NCI-H128 (cell line): ENCODE measurements around the gene SLC22A17.

Experiments
- DNase-seq: peaks from one replicate; lab custom pipeline; 2025; ENCODE audit not compliant: unreplicated experiment; lab: John Stamatoyannopoulos, UW

SLC22A17 gene

DNA sequence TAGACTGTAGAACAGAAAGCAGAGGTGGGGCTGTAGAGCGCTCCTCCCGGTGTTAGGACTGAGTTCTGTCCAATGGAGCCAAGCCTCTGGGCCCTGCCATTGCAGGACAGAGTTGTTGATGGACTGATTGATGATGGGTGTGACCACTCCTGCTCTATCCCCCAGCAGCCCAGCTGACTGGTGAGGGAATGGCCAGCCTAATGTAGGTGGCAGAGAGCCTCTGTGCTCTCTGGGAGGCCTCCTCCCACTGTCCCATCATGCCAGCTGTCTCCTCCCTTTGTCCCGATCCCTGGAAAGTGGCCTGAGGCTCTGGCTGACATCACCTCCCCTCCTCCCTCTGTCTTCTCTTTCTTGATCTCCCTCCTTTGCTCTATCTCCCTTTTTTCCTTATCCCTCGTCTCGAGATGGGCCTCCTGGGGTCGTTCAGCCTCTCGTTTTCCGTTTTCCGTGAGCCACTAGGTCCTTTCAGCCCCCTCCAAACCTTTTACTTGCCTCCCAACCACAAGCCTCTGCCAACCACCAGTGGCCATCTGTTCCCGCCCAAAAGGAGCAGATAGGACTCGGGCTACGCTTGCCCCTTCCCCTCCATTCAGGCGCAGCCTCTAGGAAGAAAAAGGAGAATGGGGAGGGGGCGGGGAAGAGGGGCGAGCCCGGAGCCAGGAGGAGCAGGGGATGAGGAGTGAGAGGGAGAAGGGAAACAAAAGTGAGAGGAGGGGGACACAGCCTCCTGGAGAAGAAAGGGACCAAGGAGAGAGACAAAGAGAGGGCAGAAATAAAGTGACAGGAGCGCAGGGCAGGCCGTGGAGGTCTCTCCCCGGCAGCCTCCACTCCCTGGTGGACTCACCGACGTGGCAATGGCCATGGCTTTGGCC lies 11.7 kb upstream of the SLC22A17 start:
- DNase-seq, result no peak

DNA sequence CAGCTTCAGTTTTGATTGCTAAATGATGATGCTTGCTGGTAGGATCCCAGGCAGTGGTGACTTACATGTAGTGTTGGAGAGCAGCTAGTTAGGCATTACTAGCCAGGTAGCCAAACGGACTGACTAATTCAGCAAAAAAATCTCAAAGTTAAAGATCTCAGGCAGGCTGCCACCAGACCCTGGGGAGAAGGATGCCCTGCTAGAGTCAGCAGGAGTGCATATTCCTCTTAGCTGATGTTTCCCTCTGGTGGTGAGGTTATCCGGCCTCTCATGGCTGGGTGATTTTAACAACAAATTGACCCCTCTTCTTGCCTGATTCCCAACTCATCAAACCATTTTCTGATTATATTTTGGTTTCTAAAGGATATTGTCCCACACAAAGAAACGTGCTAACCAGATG lies 9.5 kb upstream of the SLC22A17 start:
- no peak for DNase-seq

DNA sequence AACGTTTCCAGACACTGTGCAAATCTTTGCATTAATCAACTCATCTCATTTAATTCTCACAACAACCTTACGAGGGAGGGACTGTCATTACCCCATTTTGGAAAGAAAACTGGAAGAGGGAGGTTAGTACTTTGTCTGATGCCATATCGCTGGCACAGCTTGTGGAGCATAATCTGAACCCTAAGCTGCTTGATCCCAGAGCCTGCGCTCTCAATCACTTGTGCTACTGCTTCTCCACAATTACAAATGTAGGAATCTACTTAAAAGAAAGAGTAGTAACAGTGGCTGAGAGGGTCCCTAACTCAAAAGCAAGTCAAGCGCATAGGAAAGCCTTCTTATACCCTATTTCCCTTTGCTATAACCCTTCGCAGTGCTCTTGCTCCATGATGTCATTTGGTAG lies 9.1 kb upstream of the SLC22A17 start:
- no peak for DNase-seq

DNA sequence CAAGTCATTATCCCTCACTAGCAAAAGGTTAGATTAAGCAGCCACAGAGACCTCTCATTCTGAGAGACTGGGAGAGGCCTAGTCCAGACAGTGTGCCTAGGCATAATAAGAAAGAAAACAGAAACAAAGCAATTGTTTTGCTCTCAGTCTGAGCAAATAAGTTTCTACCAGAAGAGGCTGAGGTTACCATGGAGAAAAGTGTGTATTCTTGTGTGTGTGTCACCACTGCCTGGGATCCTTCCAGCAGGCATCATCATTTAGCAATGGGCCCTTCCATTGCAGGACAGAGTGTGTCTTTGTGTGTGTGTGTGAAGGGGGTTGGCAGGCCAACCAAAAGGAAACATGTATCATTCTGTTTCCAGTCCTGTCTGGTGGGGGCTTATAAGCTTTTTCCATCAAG lies 8.6 kb upstream of the SLC22A17 start:
- DNase-seq, result no peak

DNA sequence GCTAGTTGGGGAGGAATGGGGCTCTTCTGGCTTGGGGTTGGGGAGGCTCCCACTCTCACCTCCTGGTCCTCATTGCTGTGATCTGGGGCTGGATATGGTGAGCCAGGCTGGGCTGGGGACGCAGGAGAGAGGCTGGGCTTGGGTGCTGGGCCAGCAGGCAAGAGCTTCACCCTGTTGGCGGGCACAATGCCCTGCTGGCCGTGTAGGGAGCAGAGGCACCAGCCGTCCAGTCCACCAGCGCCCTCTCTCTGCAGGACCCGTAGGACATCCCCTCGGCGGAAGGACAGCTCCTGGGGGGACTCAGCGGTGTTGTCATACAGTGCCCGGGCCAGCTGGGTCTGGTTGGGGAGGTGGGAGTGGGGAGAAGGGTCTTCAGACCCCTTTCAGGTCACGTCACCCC lies 7.8 kb upstream of the SLC22A17 start:
- no peak for DNase-seq

DNA sequence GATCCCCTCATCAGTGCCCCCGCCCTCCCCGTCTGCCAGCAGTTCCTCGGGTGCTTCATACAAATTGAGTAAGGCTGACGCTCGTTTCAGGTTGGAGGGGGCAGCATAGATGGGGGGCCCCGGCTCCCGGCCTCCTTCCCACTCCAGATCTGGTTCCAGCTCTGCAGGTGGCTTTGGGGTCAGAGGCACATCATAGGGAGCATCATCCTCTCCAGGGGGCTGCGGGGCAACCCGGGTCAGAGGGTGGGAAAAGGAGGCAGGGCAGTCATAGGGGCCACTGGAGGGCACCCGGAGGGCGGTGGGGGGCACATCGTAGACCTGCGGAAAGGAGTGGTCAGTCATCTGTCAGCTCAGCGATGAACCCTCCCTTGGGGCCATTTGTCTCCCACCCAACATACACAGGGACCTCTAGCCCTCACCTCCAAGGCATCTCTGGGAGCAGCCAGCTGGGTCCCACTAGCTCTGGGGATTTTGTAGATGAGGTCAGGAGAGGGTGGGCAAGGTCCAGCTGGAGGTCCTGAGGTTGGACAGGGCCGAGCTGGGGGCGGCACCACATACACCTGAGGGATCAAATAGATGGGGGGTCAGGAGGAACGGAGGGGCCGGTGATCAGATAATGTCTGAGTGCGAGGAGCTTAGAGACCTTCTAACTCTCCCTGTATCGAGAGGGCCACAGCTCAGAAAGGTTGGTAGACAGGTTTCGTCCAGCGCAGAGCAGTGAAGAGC lies 7.2 kb upstream of the SLC22A17 start:
- DNase-seq, result no peak

DNA sequence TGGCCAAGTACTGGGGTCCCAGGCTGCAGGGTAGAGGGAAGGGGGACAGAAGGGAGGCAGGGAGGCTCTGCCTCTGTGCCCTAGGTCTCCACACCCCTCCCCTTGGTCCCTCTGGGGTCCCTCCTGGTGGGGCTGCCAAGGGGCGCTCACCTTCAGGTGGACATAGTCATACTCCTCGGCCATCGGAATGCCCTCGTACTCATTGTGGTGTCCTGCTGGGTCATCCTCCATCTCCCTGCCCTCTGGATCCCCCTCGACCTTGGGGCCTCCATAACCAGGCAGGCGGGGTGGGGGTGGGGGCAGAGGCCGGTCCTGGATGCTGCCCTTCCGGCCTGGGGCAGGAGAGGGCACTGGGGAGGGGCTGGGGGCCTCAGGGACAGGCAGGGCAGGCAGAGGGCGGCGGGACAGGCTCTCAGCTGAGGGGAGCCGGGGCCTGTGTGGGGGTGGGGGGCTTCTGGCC lies 6.5 kb upstream of the SLC22A17 start:
- no peak for DNase-seq

DNA sequence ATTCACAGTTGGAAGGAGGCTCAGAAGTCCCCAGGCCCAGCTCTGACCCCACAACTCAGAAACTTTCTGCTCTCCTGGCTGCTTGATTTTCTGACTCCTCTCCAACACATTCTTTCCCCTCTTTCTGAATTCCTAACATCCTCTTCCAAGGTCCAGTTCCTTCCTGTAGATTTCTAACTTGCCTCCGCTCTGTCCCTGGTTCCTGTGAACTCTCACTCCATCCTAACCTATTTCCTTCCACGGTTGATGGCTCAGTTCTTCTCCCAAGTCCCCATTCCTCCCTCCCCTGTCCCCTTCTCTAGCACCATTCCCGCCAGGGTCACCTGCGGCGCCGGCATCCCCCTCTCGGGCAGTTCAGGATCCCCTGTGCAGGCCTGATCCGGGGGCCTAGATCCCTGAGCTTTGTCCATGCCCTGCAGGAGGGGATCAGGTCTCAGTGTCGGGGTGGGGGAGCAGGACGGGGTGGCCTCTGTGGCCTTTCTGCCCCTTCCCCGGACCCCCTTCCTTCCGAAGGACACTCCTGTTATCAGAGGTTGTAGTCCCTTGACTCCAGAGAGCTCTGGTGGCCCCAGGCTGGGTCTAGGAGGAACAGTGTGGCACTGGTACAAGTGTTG lies 6.0 kb upstream of the SLC22A17 start:
- no peak for DNase-seq

DNA sequence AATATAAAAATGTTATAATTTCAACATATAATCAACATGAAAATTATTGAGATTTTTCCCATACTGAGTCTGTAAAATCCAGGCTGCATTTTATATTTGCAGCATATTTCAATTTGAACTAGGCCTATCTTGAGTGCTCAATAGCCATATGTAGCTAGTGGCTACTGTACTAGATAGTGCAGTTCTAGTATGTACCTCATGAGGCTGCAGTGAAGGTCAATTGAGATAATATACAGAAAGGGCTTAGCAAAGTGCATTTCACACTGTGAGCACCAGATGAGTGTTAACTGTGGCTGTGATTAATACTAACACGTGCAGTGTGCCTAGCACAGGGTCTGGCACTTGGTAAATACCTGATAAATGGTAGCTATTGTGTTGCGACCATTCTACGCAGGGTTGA lies 5.4 kb upstream of the SLC22A17 start:
- DNase-seq, result no peak

DNA sequence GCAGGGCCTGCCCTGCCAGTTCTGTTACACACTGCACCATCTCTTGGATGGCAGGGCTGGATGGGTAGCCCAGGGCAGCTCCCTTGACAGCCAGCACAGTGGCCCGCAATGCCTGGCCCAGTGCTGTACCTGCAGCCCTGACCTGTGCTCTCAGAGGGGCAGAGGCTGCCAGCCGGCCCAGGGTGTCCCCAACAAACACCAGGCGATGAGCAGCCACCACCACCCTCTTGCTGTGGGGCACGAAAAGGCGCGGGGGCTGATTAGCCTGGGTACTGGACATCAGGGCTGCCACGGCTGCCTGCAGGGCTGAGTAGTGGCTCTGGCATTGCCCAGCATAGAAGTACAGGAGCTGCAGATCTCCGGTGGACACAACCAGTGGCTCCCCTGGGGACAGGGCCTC lies 4.6 kb upstream of the SLC22A17 start:
- DNase-seq, result no peak

DNA sequence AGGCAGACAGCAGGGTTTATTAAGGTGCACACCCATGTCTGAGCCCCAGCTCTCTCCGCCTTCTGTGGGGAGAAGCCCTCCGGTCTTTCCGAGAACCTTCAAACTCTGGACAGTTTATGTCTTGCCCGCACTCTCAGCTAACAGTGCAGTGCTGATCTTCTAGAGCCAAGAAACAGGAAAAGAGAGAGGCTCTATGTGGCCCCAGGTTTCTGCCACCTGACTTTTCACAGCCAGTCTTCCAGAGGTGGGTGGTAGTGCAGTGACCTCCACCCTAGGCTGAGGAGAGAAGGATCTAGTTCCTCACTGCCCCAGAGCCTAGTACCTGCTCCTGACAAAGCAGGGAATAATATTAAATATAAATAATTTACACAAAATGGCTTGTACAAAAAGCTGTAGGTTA lies 4.0 kb upstream of the SLC22A17 start:
- no peak for DNase-seq

DNA sequence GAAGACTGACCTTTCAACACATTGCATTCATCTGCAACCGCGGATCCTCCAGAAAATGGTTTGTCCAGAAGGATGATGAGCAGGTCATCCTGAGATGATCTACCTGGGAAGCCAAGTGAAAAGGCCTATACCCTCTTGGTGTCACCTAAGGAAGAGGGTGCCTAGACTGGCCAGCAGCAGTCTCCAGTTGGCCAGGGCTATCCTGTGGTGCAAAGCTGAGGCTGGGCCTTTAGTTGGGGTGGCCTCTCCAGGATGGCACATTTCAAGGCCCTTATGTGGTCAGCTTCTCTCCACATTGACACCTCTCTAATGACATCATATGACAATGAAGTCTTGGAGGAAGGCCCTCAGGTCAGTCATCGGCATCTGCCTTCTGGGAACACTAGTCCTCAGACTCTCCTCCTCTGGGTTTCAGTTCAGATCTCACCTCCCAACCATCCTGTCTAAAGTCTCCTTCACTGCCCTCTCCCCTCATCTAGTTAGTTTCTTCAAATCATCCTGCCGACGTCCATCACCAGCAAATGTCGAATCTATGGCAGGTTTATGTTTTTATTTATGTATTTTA lies 3.3 kb upstream of the SLC22A17 start:
- no peak for DNase-seq

DNA sequence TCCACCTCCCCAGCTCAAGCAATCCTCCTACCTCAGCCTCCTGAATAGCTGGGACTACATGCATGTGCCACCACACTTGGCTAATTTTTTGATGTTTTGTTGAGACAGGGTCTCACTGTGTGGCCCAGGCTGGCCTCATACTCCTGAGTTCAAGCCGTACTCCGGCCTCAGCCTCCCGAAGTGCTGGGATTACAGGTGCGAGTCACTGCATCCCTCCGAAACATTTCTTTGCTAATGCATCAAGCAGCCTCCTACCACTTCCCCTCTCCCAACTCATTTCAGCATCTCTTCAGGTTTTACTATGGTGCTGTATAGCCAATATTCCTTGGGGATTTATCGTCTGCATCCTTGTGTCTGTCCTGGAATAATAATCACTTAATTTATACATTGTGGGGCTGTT lies 2.3 kb upstream of the SLC22A17 start:
- no peak for DNase-seq

DNA sequence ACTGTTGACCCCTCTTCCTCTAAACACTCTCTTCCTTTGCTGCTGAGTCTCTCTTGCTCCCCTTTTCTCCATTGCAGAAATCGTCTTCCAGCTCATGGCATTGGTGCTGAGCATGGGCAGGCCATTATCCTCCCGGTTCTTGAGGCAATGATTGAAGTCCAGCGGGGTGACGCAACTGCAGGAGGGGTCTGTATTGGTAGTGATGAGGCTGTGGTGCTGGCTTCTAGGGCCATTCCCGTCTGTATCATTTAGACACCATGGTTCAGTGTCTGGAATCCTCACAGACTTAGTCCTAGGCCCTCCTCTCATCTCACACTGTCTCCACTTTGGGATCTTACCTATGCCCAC lies 720 bp upstream of the SLC22A17 start:
- no peak for DNase-seq

DNA sequence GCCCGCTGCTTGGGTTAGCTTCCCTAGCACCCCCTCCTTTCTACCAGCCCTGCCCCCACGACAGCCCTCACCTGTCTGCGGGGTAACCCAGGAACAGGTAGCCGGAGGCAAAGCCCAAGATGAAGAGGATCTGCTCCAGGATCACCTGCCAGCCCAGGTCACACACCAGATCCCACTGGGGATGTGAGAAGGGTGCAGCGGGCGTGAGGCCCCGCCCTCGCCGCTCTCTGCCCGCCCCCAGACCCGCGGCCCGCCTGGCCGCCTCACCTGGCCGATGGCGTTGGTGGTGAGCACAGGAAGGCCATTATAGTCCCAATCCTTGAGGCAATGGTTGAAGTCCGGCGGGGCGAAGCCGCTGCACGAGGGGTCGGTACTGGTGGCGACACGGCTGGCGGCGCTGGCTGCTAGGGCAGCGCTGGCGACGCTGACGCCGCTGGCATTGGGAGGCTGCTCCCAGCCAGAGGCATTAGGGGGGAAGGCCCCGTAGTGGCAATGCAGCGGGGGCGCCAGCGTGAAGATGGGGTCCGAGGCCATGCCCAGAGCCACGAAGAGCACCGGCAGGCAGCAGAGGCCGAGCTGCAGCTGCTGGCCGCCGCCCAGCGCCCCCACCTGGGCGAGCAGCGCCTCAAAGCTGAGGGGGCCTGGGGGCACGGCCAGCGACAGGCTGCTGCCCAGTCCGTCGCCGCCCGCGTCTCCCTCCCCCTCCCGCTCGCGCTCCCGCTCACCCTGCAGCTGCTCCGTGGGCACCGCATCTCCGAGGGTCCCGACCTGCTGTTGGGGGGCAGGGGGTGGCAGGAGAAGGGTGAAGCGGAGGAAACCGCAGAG lies 794 bp downstream of the SLC22A17 start:
- no peak for DNase-seq

DNA sequence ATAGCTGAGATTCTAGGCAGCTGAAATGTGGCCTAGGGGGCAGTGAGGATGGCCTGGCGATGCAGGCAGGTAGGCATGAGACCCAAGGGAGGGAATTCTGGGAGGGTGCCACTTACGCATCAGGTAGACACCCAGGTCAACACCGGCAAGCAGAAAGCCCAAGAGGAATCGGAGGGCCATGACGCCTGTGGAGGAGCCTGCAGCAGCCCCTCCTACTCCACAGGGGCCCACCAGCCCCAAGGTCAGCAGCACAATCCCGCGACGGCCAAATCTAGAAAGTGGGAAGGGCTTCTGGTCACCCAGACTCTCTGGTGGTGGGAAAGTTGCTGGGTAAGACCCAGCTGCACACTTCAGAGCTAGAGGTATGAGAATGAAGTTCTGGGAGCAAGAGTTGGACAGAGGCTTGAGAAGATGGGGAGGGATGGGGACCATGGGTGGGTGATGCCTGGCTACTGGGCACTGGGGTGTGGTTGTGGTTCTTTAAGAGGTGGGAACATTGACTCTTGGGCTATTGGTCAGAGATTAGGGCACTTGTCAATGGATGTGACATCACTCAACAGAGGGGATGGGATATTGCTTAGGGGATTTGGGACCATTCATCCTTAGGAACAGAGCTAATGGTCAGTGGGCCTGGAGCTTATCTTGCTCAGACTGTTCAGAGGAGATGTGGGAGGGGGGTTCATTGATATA lies 3.4 kb downstream of the SLC22A17 start:
- no peak for DNase-seq

DNA sequence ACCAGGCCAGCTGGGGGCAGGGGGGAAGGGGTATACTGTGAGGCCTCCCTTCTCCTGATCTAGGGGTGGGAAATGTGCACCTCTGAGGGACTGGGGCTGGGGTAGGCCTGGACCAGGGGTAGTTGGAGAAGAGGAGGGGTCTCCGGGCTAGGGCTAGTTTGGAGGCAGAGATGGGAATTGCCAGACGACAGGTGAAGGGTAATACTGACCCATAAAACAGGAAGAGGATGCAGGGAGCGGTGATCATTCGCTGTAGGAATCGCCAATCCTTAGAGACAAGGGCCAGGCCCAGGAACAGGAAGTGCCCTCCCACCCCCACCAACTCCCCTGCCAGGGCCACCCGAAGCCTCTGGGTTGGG lies 4.4 kb downstream of the SLC22A17 start:
- no peak for DNase-seq

DNA sequence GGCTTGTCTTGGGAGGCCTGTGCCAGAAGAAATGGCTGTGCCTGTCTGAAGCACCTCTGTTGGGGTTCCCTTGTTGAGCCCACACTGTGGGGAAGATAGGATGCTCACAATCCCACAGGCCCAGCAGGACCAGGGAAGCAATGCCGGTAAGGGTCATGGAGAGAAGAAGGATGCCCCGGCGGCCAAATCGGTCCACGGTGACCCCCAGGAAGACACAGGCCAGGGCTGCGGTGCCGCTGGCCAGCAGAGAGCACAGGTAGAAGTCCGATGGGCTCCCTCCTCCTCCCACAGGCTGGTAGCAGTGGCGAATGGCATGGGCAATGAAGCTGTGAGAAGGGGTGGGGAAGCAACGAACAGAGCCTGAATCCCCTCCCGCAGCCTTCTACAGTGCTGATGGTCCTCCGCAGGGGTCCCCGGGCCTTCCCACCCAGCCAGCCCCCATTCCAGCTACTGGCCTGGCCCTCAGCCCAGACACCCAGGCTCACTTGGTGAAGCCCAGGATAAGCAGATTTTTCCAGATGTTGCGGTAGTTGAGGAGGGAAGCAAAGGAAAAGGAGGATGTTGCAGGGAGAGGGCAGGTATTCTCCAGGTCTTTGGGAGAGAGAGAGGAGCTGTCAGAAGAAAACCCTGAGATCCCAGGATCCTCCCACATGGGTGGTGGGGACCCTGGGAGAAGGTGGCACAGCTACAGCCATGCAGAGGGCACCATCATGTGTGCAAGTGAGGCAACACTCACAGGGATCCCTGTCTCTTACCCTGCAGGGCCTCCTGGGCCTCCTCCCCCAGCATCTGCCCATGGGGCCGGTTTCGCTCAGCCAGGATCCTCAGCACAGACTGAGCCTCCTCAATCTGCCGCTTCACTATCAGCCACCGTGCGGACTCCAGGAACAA lies 5.0 kb downstream of the SLC22A17 start:
- no peak for DNase-seq

DNA sequence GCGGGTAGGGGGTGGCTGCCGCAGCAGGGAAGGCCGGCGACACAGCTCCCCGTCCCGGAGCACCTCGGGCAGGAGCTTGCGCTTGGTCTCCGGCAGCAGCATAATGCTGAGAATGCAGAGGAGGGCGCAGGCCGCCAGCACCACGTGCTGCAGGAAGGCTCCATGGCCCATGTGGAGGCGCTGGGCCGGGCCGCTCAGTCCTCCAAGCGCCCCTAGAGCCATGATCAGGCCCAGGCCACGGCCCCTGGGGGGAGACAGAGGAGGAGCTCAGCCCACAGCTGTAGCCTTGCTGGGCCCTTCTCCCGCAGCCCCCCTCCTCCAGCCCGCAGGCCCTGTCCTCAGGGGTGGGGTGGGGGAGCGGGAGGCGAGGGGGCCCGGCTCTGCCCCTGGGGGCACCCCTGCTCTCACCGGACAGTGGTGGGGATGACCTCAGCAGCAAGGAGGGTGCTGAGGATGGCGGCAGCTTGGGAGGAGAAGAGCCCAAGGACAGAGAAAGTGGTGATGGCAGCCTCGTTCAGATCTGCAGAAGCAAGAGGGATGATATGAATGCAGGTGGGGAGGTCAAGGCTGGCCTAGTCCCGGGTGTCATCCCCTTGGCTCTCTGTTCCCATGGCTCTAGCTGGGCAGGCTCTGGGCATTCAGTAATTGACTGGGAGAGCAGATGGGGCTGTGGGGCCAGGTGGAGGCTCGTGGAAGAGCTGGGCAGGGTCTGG lies 5.8 kb downstream of the SLC22A17 start:
- DNase-seq, result no peak
